ENCODE data around the gene HK2. TPM values are rescaled to one million over a fixed set of nuclear protein-coding genes. Genes with fewer than 3 reads are reported as not detected.

Gene HK2
- total and polyA plus RNA-seq, 2 donors (not counting 3 experiments of a cell fraction or from before 2014, with no cell fraction given): 3.4 to 13.0 TPM

GRCh38 chr2:74880054-74880728 is 46.3 kb downstream of the HK2 start:
- Histone ChIP-seq H2AFZ (ENCODE audit: low read depth, low read length) (no peak overlapping the region), H3K4me1 (ENCODE audit: control insufficient read depth, extremely low read depth, insufficient read depth, low read length) (no peaks in the 10 kb centered on the region), H3K79me2 (ENCODE audit: control insufficient read depth, insufficient read depth, low read length) (no peaks in the 10 kb centered on the region), H3K27me3 (ENCODE audit: control insufficient read depth in 2 of 2, insufficient read depth in 2 of 2, low read length in 2 of 2) (no peaks in the 10 kb centered on the region), H3K9me3 (replicated peaks; ENCODE audit: control insufficient read depth, insufficient read depth, low read length) (no peaks in the 10 kb centered on the region), H3K9ac (replicated peaks; ENCODE audit: extremely low read depth, insufficient read depth, low read length) (no peak overlapping the region), H3K9me1 (replicated peaks; ENCODE audit: control insufficient read depth, extremely low read depth, insufficient read depth, low read length) (no peaks in the 10 kb centered on the region), H3K4me2 (ENCODE audit: insufficient read depth, low read length) (no peak overlapping the region), H3K27ac (ENCODE audit: insufficient read depth, low read depth, low read length) (no peak overlapping the region), H3K36me3 (ENCODE audit: control insufficient read depth in 2 of 2, extremely low read depth in 1 of 2, insufficient read depth in 2 of 2, low read length in 2 of 2) (peaks cover 3% of the 10 kb centered on the region in 2 experiments), H4K20me1 (replicated peaks; ENCODE audit: control insufficient read depth, extremely low read depth, insufficient read depth, low read length) (no peaks in the 10 kb centered on the region), H3K4me3 (replicated peaks in 1 of 3; ENCODE audit: insufficient read depth in 1 of 3, low read depth in 1 of 3, low read length in 3 of 3) (no peak overlapping the region)
- FAIRE-seq: no peak
- ChIA-PET POLR2A (no interaction called here), CTCF (interaction anchor here (6.1 kb wide), 1 partner anchor 165 kb away, joined by 112 read pairs; no protein-coding TSS in a partner anchor)
- intact Hi-C loops (cut with micrococcal nuclease) (no loop called here), dilution Hi-C loops (cut with MboI; ENCODE audit: extremely low pct_ligation_motif_present, low sequenced_read_pairs) (no loop called here)
- no peak for DNase-seq (ENCODE audit: low read depth, low spot score)
- TF ChIP-seq POLR2A (IDR thresholded peaks at IDR 0.05; ENCODE audit: low read depth, low read length) (no peak), MYC (IDR thresholded peaks at IDR 0.05; ENCODE audit: low read depth, low read length) (no peak), JUN (IDR thresholded peaks at IDR 0.05; ENCODE audit: borderline replicate concordance, insufficient read depth, insufficient read length, low read depth) (no peak), MAX (IDR thresholded peaks at IDR 0.05; ENCODE audit: insufficient read depth, insufficient read length) (no peak), FOS (IDR thresholded peaks at IDR 0.05; ENCODE audit: borderline replicate concordance, insufficient read depth, low read length) (no peak), EZH2 (IDR thresholded peaks at IDR 0.05; ENCODE audit: borderline replicate concordance, low read depth, low read length, severe bottlenecking) (no peak), CTCF (IDR thresholded peaks at IDR 0.05; ENCODE audit: extremely low read depth in 1 of 2, insufficient read depth in 1 of 2, low read depth in 1 of 2, low read length in 2 of 2) (no peak), POLR2AphosphoS5 (IDR thresholded peaks at IDR 0.05; ENCODE audit: insufficient read depth, low read depth, low read length) (no peak), GATA2 (IDR thresholded peaks at IDR 0.05; ENCODE audit: insufficient read depth, insufficient read length, low read depth, low read length) (no peak)
- BruUV-seq (replicated peaks): no TSS peak
